Prostate gland (tissue), 2 donors: ENCODE data around the gene ZNF254.

Source experiments
- CTCF ChIP-seq, 4 experiments: fragments of 200-600 bp in 2 of 4; fragments of 450-650 bp in 2 of 4; sonication (generic) in 2 of 4; IDR thresholded peaks; 1 replicate in 3 of 4; 2 replicates in 1 of 4; pipeline ENCODE4 v1.5.1; 2016 to 2019; ENCODE audit warnings: antibody characterized with exemption in 4 of 4, mild to moderate bottlenecking in 2 of 4, moderate library complexity in 2 of 4
- POLR2A ChIP-seq: fragments of 450-650 bp; IDR thresholded peaks from one replicate; pipeline ENCODE4 v1.6.1; 2016; ENCODE audit warnings: antibody characterized with exemption, mild to moderate bottlenecking
- POLR2AphosphoS5 ChIP-seq: sonication (generic); formaldehyde crosslinking; IDR thresholded peaks from one replicate; pipeline ENCODE4 v1.6.1; 2017; ENCODE audit warnings: antibody characterized with exemption

GRCh38 chr19:24040621-24041020 lies 46.4 kb upstream of the ZNF254 start:
- no peak for TF ChIP-seq CTCF (IDR thresholded peaks at IDR 0.05)
- TF ChIP-seq POLR2A: no peak
- TF ChIP-seq POLR2AphosphoS5: no peak
